Globus pallidus (tissue), 1 donor: ENCODE data around the gene OSBPL1A.

Experiments used
- DNase-seq: peaks from one replicate; pipeline ENCODE4 v3.0.0-alpha.2; 2015; ENCODE audit warnings: low spot score

The OSBPL1A gene

GRCh38 chr18:24126155-24126961, 271.3 kb downstream of the OSBPL1A start:
- DNase-seq: no peak

DNA sequence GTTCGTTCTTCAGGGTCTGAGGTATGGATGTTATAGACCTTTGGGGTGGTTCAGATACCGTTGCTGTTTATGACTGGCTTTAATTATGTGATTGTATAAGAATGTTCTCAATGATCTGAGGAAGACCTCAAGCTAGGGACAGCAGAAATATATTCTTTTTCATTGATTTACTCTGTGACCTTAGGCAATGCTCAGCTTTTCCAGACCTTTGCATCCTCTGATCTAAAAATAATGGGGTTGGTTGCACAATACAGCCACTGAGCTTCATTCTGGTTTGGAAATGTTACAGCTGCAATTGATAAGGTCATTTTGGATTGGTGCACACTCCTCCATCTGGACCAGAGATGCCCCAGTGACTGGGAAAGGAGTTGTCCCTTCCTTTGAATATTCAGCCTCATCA, 276.0 kb downstream of the OSBPL1A start:
- DNase-seq: no peak

- DNase-seq: no peak
Measured at GRCh38 chr18:24120676-24121075, 276.9 kb downstream of the OSBPL1A start.

- DNase-seq: peak; percentile 54
Measured at GRCh38 chr18:24118750-24119577, 278.7 kb downstream of the OSBPL1A start.

GRCh38 chr18:24115628-24116027, 282.0 kb downstream of the OSBPL1A start:
- DNase-seq: no peak

DNA sequence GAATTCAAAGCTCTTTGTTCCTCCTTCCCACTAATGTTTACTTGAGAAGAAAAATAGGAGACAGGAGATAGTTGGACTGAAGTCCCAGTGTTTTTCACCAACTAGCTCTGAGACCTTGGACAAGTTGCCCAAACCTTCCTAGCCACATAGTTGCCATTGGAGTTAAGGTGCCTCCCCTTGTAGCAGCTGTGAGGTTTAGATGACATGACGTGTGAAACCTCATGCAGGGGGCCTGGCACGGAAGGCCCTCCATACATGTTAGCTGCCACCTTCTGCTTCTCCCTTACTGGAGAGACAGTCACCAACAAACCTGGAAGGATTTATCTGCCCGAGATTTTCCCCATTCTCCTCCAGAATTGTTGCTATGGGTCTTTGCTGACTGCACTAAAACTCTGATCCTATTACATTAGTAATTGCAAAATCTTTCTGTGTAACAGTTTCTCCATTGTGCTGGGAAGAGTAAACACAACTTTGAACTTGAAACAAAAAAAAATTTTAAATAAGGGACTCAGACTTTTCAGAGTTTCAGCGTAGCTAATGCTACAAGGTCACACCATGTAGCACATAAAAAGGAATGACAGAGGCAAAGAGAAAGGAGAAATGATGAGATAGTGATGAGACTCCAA, 282.6 kb downstream of the OSBPL1A start:
- no peak for DNase-seq

DNA sequence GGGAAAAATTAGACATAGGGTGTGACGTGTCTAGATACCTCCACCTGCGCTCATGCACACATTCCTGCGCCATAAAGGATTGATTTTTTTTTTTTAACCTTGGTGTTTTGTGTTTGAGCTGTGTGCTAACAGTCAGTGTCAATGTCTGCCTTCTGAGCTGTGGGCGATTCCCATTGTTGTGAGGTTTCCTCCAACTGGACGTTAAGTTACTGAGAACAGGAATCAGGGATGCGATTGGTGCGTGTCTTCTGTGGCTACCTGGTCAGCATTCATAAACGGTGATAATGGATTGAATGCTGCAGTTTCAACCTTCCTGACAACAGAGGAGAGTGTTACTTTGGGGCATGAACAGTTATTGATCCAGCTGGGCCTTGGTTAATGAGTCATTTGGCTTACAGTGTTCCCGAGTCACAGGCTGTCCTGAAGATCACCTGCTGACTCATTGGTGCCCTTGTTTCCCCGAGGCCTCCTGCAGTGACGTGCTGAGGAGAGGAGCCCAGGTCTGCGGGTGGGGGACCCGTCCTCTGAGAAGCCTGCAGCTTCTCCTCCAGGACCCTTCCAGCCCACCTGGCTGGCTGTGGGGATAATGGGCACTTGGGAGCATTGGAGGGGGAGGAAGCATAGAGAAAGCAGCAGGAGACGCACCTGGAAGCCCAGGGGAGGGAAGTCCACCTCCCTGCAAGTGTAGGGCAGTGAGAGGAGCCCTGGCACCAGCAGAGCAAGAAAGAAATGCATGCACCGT, 284.6 kb downstream of the OSBPL1A start:
- DNase-seq: no peak

DNA sequence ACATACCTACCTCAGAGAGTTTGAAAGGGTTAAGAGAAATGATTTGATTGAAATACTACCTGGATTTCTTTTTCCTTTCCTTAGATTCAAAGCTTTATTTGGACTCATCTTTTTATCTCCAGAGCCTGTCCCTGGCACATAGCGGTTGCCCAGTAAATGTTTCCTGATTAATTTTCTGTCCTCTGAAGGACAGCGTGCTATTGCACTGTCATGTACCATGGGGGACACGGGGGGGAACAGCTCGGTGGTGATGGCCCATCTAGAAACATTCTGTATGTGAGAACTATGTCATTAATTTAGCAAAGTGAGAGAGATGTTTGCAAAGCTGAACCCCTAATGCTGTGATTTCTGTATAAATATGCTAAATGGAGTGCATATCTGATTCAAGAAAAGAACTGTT, 285.2 kb downstream of the OSBPL1A start:
- DNase-seq: no peak
